Right lobe of liver (tissue), 6 donors: Measurements from ENCODE around the gene CTDP1. TPM values are rescaled to one million over a fixed set of nuclear protein-coding genes. Genes with fewer than 3 reads are reported as not detected.

ENCODE experiments used
- ATAC-seq, 4 donors: fragments of 200-7000 bp; cut with Tn5 transposase; one replicate each; pipeline ENCODE4 v1.9.1; 2020; ENCODE audit warnings: mild to moderate bottlenecking in 4 of 4, moderate library complexity in 4 of 4
- DNase-seq, 3 donors: peaks; one replicate each; pipeline ENCODE4 v3.0.0-alpha.2; 2020
- H3K27ac ChIP-seq, 3 donors: fragments of 200-600 bp; one replicate each; pipeline ENCODE4 v1.8.0; 2022
- H3K27me3 ChIP-seq, 2 donors: fragments of 200-600 bp; one replicate each; pipeline ENCODE4 v1.8.0; 2022
- H3K36me3 ChIP-seq, 4 donors: fragments of 200-600 bp; sonication (generic) in 1 of 4; one replicate each; pipeline versions ENCODE4 v1.5.1 to v1.8.0; 2017 to 2022; ENCODE audit warnings: control low read depth in 1 of 4
- H3K4me1 ChIP-seq, 4 donors: fragments of 200-600 bp; sonication (generic) in 1 of 4; one replicate each; pipeline versions ENCODE4 v1.5.1 to v1.8.0; 2017 to 2022; ENCODE audit warnings: control low read depth in 1 of 4
- H3K4me3 ChIP-seq, 3 donors: fragments of 200-600 bp; one replicate each; pipeline ENCODE4 v1.8.0; 2022
- H3K9me3 ChIP-seq, 4 donors: fragments of 200-600 bp; sonication (generic) in 1 of 4; one replicate each; pipeline versions ENCODE4 v1.5.1 to v1.8.0; 2017 to 2022; ENCODE audit warnings: control low read depth in 1 of 4
- CTCF ChIP-seq, 4 donors: fragments of 200-600 bp in 3 of 4; fragments of 450-650 bp in 1 of 4; IDR thresholded peaks; one replicate each; pipeline versions ENCODE4 v1.5.1 to v1.8.0; 2016 to 2022; ENCODE audit warnings: antibody characterized with exemption in 4 of 4, mild to moderate bottlenecking in 2 of 4
- POLR2A ChIP-seq: fragments of 450-650 bp; IDR thresholded peaks from one replicate; pipeline ENCODE4 v1.6.1; 2017; ENCODE audit warnings: antibody characterized with exemption, mild to moderate bottlenecking
- WGBS: methylation state at CpG from one replicate; pipeline ENCODE4 v1.1.6; 2018; ENCODE audit warnings: low coverage, low lambda C conversion rate; ENCODE audit not compliant: insufficient coverage; ENCODE audit errors: missing lambda C conversion rate; 5-methylcytosine and 5-hydroxymethylcytosine counted together
- intact Hi-C, 2 donors: fragments of 100-400 bp; cut with DNase I; formaldehyde crosslinking; loops; one replicate each; pipeline versions ENCODE4 v1.11.2 to v1.14.1; 2022
- total RNA-seq, 6 experiments: library from RNA; depleted of rRNA in 2 of 6; stranded (reverse); fragments of >200 nt in 2 of 6; fragmentation: NEBNext Ultra II Directional in 3 of 6; extraction: Animal tissue kit (Norgen Biotek cat#: 25700) in 3 of 6; gene quantifications; one replicate each; pipeline versions ENCODE4 v1.1.0 to v1.2.4, GENCODE V29; 2016 to 2023
- donor health status: DM: no; HTN: yes; CAD: no.
- donor health status: DM: no; HTN: no; CAD: no.
- donor health status: DM: no; HTN: no; CAD: no.
- donor health status: DM: no; HTN: yes; CAD: no.
- donor health status: DM: no; HTN: yes; CAD: no.

The CTDP1 gene
- total RNA-seq, 6 experiments from 2014 or later = 7.5 to 10.4 (median 8.2) TPM

GRCh38 chr18:79704631-79705030, 25.0 kb downstream of the CTDP1 start:
- H3K4me1 ChIP-seq = no peaks in the 10 kb centered on the region
- peaks cover 0 to 45% (median 6%) of the 10 kb centered on the region in 4 donors for H3K36me3 ChIP-seq
- ATAC-seq (no peak), DNase-seq (no peak)
- TF ChIP-seq CTCF (IDR thresholded peaks at IDR 0.05) (no peak), POLR2A (no peak)
- H3K4me3 ChIP-seq = no peak overlapping the region
- WGBS = 95% methylated on average over 20 of the region's 24 CpGs
- intact Hi-C loops = no loop called here
- H3K27ac ChIP-seq = no peak overlapping the region
- no peaks in the 10 kb centered on the region for H3K27me3 ChIP-seq
- no peaks in the 10 kb centered on the region for H3K9me3 ChIP-seq

- intact Hi-C loops = no loop called here
- DNase-seq (no peak), ATAC-seq (no peak)
- 91% methylated on average over 21 of the region's 28 CpGs for WGBS
- H3K9me3 ChIP-seq = no peaks in the 10 kb centered on the region
- TF ChIP-seq POLR2A = no peak
- no peak for TF ChIP-seq CTCF (IDR thresholded peaks at IDR 0.05)
- no peak overlapping the region for H3K4me3 ChIP-seq
- H3K36me3 ChIP-seq = peaks cover 0 to 44% (median 5%) of the 10 kb centered on the region in 4 donors
- H3K27ac ChIP-seq = no peak overlapping the region
- no peaks in the 10 kb centered on the region for H3K27me3 ChIP-seq
- no peaks in the 10 kb centered on the region for H3K4me1 ChIP-seq
Measured at GRCh38 chr18:79705272-79705671, 25.7 kb downstream of the CTDP1 start.

GRCh38 chr18:79706006-79706405, 26.4 kb downstream of the CTDP1 start:
- H3K27me3 ChIP-seq = no peaks in the 10 kb centered on the region
- intact Hi-C loops = no loop called here
- H3K27ac ChIP-seq = no peak overlapping the region
- no peaks in the 10 kb centered on the region for H3K9me3 ChIP-seq
- WGBS = no CpG with 5 or more reads among the region's 14 CpGs
- H3K4me3 ChIP-seq = no peak overlapping the region
- TF ChIP-seq CTCF (IDR thresholded peaks at IDR 0.05) (no peak), POLR2A (no peak)
- no peak for DNase-seq
- H3K36me3 ChIP-seq = peaks cover 0 to 41% (median 4%) of the 10 kb centered on the region in 4 donors
- ATAC-seq = no peak
- H3K4me1 ChIP-seq = no peaks in the 10 kb centered on the region

GRCh38 chr18:79706658-79707057, 27.1 kb downstream of the CTDP1 start:
- Histone ChIP-seq H3K4me1 (no peaks in the 10 kb centered on the region), H3K27ac (no peak overlapping the region), H3K4me3 (no peak overlapping the region), H3K36me3 (peaks cover 0 to 41% (median 4%) of the 10 kb centered on the region in 4 donors), H3K9me3 (no peaks in the 10 kb centered on the region), H3K27me3 (no peaks in the 10 kb centered on the region)
- no peak for DNase-seq
- intact Hi-C loops = no loop called here
- 91% methylated on average over 15 of the region's 16 CpGs for WGBS
- no peak for TF ChIP-seq POLR2A
- TF ChIP-seq CTCF (IDR thresholded peaks at IDR 0.05) = no peak
- ATAC-seq = no peak

GRCh38 chr18:79707239-79707638, 27.6 kb downstream of the CTDP1 start:
- intact Hi-C loops = no loop called here

More at GRCh38 chr18:79707239-79707638, 27.6 kb downstream of the CTDP1 start:
- H3K27ac ChIP-seq = no peak overlapping the region
- TF ChIP-seq POLR2A (no peak), CTCF (IDR thresholded peaks at IDR 0.05) (no peak)
- no peaks in the 10 kb centered on the region for H3K27me3 ChIP-seq
- H3K36me3 ChIP-seq = peaks cover 0 to 41% (median 4%) of the 10 kb centered on the region in 4 donors
- WGBS = 89% methylated on average over 3 of the region's 19 CpGs
- no peaks in the 10 kb centered on the region for H3K9me3 ChIP-seq
- no peaks in the 10 kb centered on the region for H3K4me1 ChIP-seq
- ATAC-seq = no peak
- DNase-seq = no peak
- H3K4me3 ChIP-seq = no peak overlapping the region
